K562 (cell line): ENCODE results near the gene B3GALT4. TPM values are rescaled to one million over a fixed set of nuclear protein-coding genes. Genes with fewer than 3 reads are reported as not detected.

ENCODE experiments used
- CBX2 ChIP-seq: fragments of 200-600 bp; sonication (generic); IDR thresholded peaks from one replicate; pipeline ENCODE4 v1.6.1; 2012; ENCODE audit warnings: mild to moderate bottlenecking, low read length, inconsistent platforms; ENCODE audit not compliant: insufficient read depth, poor library complexity, severe bottlenecking
- E2F6 ChIP-seq, 2 experiments: IDR thresholded peaks; 2 replicates each; pipeline ENCODE4 v1.6.1; 2011; ENCODE audit warnings: borderline replicate concordance in 1 of 2, control low read depth in 1 of 2, low read depth in 1 of 2, low read length in 1 of 2, mild to moderate bottlenecking in 1 of 2, mixed read lengths in 1 of 2, moderate library complexity in 1 of 2; ENCODE audit not compliant: insufficient read depth in 1 of 2, insufficient read length in 1 of 2, poor library complexity in 1 of 2, severe bottlenecking in 1 of 2; ENCODE audit errors: extremely low read depth in 1 of 2
- EGR1 ChIP-seq: fragments of 450-650 bp; conservative IDR thresholded peaks from 2 replicates; pipeline ENCODE4 v1.6.1; 2017; ENCODE audit warnings: mild to moderate bottlenecking
- IRF1 ChIP-seq: sonication (generic); formaldehyde crosslinking; IDR thresholded peaks from 2 replicates; pipeline ENCODE4 v1.8.0; 2022; ENCODE audit warnings: missing genetic modification reagents, mild to moderate bottlenecking, borderline replicate concordance
- MEF2D ChIP-seq: conservative IDR thresholded peaks from 2 replicates; pipeline ENCODE4 v1.6.1; 2016; ENCODE audit warnings: low read depth, missing genetic modification characterization, missing compliant biosample characterization
- NR2C1 ChIP-seq, 2 experiments: fragments of 450-650 bp; IDR thresholded peaks; 2 replicates each; pipeline ENCODE4 v1.6.1; 2017; ENCODE audit warnings: mild to moderate bottlenecking in 2 of 2, antibody characterized with exemption in 1 of 2, inconsistent platforms in 1 of 2, missing compliant biosample characterization in 1 of 2, missing genetic modification characterization in 1 of 2
- POLR3G ChIP-seq: IDR thresholded peaks from 2 replicates; pipeline ENCODE4 v1.6.1; 2011; ENCODE audit not compliant: insufficient read length, insufficient replicate concordance; ENCODE audit errors: extremely low read depth
- RBFOX2 ChIP-seq: fragments of 200-400 bp; formaldehyde crosslinking; IDR thresholded peaks from 2 replicates; pipeline ENCODE4 v1.6.1; 2017; ENCODE audit warnings: low read depth, mild to moderate bottlenecking, low read length, moderate library complexity
- RFX7 ChIP-seq: fragments of 250-450 bp; sonication (Bioruptor Pico); IDR thresholded peaks from 2 replicates; pipeline ENCODE4 v1.5.1; 2021; ENCODE audit warnings: mild to moderate bottlenecking
- SMARCB1 ChIP-seq: IDR thresholded peaks from 2 replicates; pipeline ENCODE4 v1.6.1; 2011; ENCODE audit warnings: improper control_type of control experiment, low read depth; ENCODE audit not compliant: insufficient read length
- TAF1 ChIP-seq: IDR thresholded peaks from 2 replicates; pipeline ENCODE4 v1.6.1; 2011; ENCODE audit warnings: mild to moderate bottlenecking, low read length, moderate library complexity; ENCODE audit not compliant: insufficient read depth, control insufficient read depth, severe bottlenecking; ENCODE audit errors: extremely low read depth
- TFAP4 ChIP-seq: sonication (generic); formaldehyde crosslinking; IDR thresholded peaks from 2 replicates; pipeline ENCODE4 v1.8.0; 2022; ENCODE audit warnings: missing genetic modification reagents, mild to moderate bottlenecking, moderate library complexity, borderline replicate concordance
- TGIF2 ChIP-seq: sonication (generic); formaldehyde crosslinking; IDR thresholded peaks from 2 replicates; pipeline ENCODE4 v1.8.1; 2022; ENCODE audit warnings: mild to moderate bottlenecking, missing genetic modification reagents, moderate library complexity
- TRIM25 ChIP-seq: fragments of 450-650 bp; IDR thresholded peaks from 2 replicates; pipeline ENCODE4 v1.7.0; 2016; ENCODE audit warnings: borderline replicate concordance
- ZBTB49 ChIP-seq: sonication (generic); formaldehyde crosslinking; IDR thresholded peaks from 2 replicates; pipeline ENCODE4 v1.8.0; 2022; ENCODE audit warnings: missing genetic modification reagents, mild to moderate bottlenecking, borderline replicate concordance
- ZFP36 ChIP-seq: fragments of 150-350 bp; IDR thresholded peaks from 2 replicates; pipeline ENCODE4 v1.6.1; 2018; ENCODE audit warnings: low read length, low read depth; ENCODE audit not compliant: partially characterized antibody
- polyA plus RNA-seq, 8 experiments: library from polyadenylated mRNA; depleted of rRNA in 4 of 8; stranded (reverse) in 5 of 8; unstranded in 3 of 8; fragments of >200 nt; fragmentation: Nextera tagmentation in 2 of 8; fragmentation: Illumina TruSeq in 1 of 8; extraction: Ambion mirVana in 2 of 8; extraction: Trizol in 1 of 8; gene quantifications; 2 replicates each; pipeline versions ENCODE4 v1.2.1 to v1.2.3, GENCODE V29; 2011 to 2014; ENCODE audit warnings: inconsistent platforms in 1 of 8, missing spikeins in 1 of 8
- total RNA-seq, 7 experiments: library from RNA; depleted of rRNA in 6 of 7; stranded (reverse); fragments of >200 nt in 6 of 7; fragmentation: Illumina TruSeq in 2 of 7; extraction: Trizol in 2 of 7; gene quantifications; 2 replicates each; pipeline versions ENCODE4 v1.2.1 to v1.2.3, GENCODE V29; 2011 to 2021; ENCODE audit warnings: low replicate concordance in 1 of 7

Gene B3GALT4
- total and polyA plus RNA-seq, 9 of the 15 experiments (the other 6 are each of a cell fraction or from before 2014, with no cell fraction given): 0.11 to 1.3 (median 0.53) TPM; not detected in 1

- TF ChIP-seq E2F6 (IDR thresholded peaks at IDR 0.05; ENCODE audit: borderline replicate concordance in 1 of 2, extremely low read depth in 1 of 2, insufficient read depth in 1 of 2, insufficient read length in 1 of 2, low read depth in 1 of 2, low read length in 1 of 2, poor library complexity in 1 of 2, severe bottlenecking in 1 of 2): no peak
- no peak for TF ChIP-seq SMARCB1
- TF ChIP-seq IRF1: no peak
- TF ChIP-seq POLR3G: no peak
- no peak for TF ChIP-seq TAF1
- TF ChIP-seq ZBTB49 (CRISPR knock-in tag): no peak
- TF ChIP-seq CBX2: no peak
- TF ChIP-seq TFAP4 (CRISPR knock-in tag): no peak
- no peak for TF ChIP-seq ZFP36
- TF ChIP-seq RFX7 (CRISPR knock-in tag): no peak
- no peak for TF ChIP-seq EGR1
- TF ChIP-seq RBFOX2: peak; percentile 51
- TF ChIP-seq TGIF2 (CRISPR knock-in tag): no peak
- no peak for TF ChIP-seq NR2C1 (IDR thresholded peaks at IDR 0.05)
- no peak for TF ChIP-seq NR2C1 (tag; IDR thresholded peaks at IDR 0.05)
- no peak for TF ChIP-seq MEF2D
- TF ChIP-seq TRIM25: no peak
These were observed 3.6 kb downstream of the B3GALT4 start (continued) for GRCh38 chr6:33280539-33280938.
